HCT116 (cell line): ENCODE measurements around the gene ACOXL. TPM values are rescaled to one million over a fixed set of nuclear protein-coding genes. Genes with fewer than 3 reads are reported as not detected.

Experiments used
- CBX3 ChIP-seq: IDR thresholded peaks from 2 replicates; pipeline ENCODE4 v1.6.1; 2012; ENCODE audit warnings: low read depth
- RAD21 ChIP-seq: IDR thresholded peaks from 2 replicates; pipeline ENCODE4 v1.6.1; 2012; ENCODE audit warnings: low read depth, mild to moderate bottlenecking
- SP1 ChIP-seq: IDR thresholded peaks from 2 replicates; pipeline ENCODE4 v1.6.1; 2012; ENCODE audit warnings: low read depth
- TCF7L2 ChIP-seq: IDR thresholded peaks from 2 replicates; pipeline ENCODE4 v1.7.0; 2011; ENCODE audit warnings: borderline replicate concordance, inconsistent platforms; ENCODE audit not compliant: insufficient read depth, insufficient read length; ENCODE audit errors: extremely low read depth
- ZBTB33 ChIP-seq: IDR thresholded peaks from 2 replicates; pipeline ENCODE4 v1.6.1; 2011; ENCODE audit warnings: mild to moderate bottlenecking, low read length, moderate library complexity; ENCODE audit not compliant: insufficient replicate concordance; ENCODE audit errors: extremely low read depth
- total RNA-seq: library from RNA; stranded (reverse); gene quantifications from one replicate; pipeline ENCODE4 v1.2.1, GENCODE V29; 2021; ENCODE audit not compliant: unreplicated experiment
- TF ChIP-seq, protein P1 (sequence below), 3 experiments: fragments of 200-600 bp in 1 of 3; sonication (generic) in 1 of 3; IDR thresholded peaks in 2 of 3; conservative IDR thresholded peaks in 1 of 3; 2 replicates each; pipeline ENCODE4 v1.5.1; 2012 to 2017; ENCODE audit warnings: low read depth in 2 of 3, low read length in 2 of 3, antibody characterized with exemption in 1 of 3, borderline replicate concordance in 1 of 3, control low read depth in 1 of 3, mild to moderate bottlenecking in 1 of 3, mixed read lengths in 1 of 3, mixed run types in 1 of 3, moderate library complexity in 1 of 3; ENCODE audit not compliant: insufficient read depth in 1 of 3
- TF ChIP-seq, protein P2 (sequence below): IDR thresholded peaks from 2 replicates; pipeline ENCODE4 v1.6.1; 2012; ENCODE audit warnings: low read depth

Gene ACOXL
- total RNA-seq, 1 experiment from 2014 or later = 5.5 TPM

DNA sequence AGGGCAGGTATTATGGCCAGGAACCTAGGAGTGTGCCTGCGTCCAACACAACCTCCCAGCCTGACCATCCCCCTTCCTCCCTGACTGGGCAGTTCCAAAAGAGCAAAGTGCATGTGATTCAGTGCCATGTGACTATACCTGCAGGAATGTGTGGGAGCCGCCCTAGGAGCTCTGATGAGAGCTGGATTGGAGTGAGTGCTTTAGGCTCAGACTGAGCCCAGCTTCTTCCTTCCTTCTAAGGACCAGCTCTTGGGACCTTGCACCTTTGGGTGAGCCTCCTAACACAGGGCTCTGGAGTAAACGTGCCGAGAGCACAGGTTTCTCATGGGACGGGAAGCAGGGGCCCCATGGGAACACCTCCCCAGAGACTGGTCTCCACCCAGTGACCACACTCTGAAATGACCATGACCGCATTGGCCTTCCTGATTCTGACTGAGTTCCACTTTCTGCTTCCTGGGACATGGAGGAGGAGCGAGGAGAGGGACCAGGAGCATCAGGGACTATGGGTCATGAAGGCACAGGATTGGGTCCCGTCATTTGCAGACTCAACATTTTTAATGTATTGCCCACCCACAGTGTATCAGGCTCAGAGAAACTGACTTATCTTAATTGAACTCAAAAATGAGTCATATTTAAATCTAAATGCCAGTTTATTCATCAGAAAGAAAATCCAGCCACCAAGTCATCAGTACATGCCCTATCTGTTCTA, 300.5 kb downstream of the ACOXL start (continued):
- TF ChIP-seq, protein P1, sequence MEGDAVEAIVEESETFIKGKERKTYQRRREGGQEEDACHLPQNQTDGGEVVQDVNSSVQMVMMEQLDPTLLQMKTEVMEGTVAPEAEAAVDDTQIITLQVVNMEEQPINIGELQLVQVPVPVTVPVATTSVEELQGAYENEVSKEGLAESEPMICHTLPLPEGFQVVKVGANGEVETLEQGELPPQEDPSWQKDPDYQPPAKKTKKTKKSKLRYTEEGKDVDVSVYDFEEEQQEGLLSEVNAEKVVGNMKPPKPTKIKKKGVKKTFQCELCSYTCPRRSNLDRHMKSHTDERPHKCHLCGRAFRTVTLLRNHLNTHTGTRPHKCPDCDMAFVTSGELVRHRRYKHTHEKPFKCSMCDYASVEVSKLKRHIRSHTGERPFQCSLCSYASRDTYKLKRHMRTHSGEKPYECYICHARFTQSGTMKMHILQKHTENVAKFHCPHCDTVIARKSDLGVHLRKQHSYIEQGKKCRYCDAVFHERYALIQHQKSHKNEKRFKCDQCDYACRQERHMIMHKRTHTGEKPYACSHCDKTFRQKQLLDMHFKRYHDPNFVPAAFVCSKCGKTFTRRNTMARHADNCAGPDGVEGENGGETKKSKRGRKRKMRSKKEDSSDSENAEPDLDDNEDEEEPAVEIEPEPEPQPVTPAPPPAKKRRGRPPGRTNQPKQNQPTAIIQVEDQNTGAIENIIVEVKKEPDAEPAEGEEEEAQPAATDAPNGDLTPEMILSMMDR (IDR thresholded peaks at IDR 0.05 in 2 of 3, conservative IDR thresholded peaks at IDR 0.05 in 1 of 3; ENCODE audit: borderline replicate concordance in 1 of 3, insufficient read depth in 1 of 3, low read depth in 2 of 3, low read length in 2 of 3) = no peak
- TF ChIP-seq CBX3 = peak; percentile 88
- TF ChIP-seq, protein P2, sequence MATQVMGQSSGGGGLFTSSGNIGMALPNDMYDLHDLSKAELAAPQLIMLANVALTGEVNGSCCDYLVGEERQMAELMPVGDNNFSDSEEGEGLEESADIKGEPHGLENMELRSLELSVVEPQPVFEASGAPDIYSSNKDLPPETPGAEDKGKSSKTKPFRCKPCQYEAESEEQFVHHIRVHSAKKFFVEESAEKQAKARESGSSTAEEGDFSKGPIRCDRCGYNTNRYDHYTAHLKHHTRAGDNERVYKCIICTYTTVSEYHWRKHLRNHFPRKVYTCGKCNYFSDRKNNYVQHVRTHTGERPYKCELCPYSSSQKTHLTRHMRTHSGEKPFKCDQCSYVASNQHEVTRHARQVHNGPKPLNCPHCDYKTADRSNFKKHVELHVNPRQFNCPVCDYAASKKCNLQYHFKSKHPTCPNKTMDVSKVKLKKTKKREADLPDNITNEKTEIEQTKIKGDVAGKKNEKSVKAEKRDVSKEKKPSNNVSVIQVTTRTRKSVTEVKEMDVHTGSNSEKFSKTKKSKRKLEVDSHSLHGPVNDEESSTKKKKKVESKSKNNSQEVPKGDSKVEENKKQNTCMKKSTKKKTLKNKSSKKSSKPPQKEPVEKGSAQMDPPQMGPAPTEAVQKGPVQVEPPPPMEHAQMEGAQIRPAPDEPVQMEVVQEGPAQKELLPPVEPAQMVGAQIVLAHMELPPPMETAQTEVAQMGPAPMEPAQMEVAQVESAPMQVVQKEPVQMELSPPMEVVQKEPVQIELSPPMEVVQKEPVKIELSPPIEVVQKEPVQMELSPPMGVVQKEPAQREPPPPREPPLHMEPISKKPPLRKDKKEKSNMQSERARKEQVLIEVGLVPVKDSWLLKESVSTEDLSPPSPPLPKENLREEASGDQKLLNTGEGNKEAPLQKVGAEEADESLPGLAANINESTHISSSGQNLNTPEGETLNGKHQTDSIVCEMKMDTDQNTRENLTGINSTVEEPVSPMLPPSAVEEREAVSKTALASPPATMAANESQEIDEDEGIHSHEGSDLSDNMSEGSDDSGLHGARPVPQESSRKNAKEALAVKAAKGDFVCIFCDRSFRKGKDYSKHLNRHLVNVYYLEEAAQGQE = no peak
- peak; percentile 34; the same call in 1 of the 2 replicates for TF ChIP-seq RAD21
- TF ChIP-seq TCF7L2 = peak; percentile 37
- peak; percentile 90 for TF ChIP-seq SP1
- no peak for TF ChIP-seq ZBTB33
- TF ChIP-seq, all 23 proteins: peak for 9
